Breast epithelium (tissue), 4 donors: ENCODE measurements around the gene PPP6R1. TPM values are rescaled to one million over a fixed set of nuclear protein-coding genes. Genes with fewer than 3 reads are reported as not detected.
"Not testable (repeated sequence)": the region's sequence is repeated elsewhere in the genome, so short reads cannot be mapped to it uniquely, and the experiment has no call there.

Experiments used
- DNase-seq, 2 donors: peaks; one replicate each; pipeline ENCODE4 v3.0.0-alpha.2; 2019; ENCODE audit warnings: low spot score in 2 of 2
- H3K27ac ChIP-seq, 2 donors: fragments of 200-600 bp; sonication (generic) in 1 of 2; one replicate each; pipeline ENCODE4 v1.5.1; 2016 to 2019; ENCODE audit warnings: mild to moderate bottlenecking in 1 of 2
- H3K27me3 ChIP-seq, 2 donors: fragments of 200-600 bp; sonication (generic) in 1 of 2; one replicate each; pipeline versions ENCODE4 v1.5.1 to v1.6.0; 2017 to 2019; ENCODE audit warnings: control low read depth in 1 of 2, mild to moderate bottlenecking in 1 of 2
- H3K36me3 ChIP-seq: fragments of 200-600 bp; one replicate; pipeline ENCODE4 v1.5.1; 2019
- H3K4me1 ChIP-seq, 2 donors: fragments of 200-600 bp; sonication (generic); one replicate each; pipeline ENCODE4 v1.5.1; 2016 to 2019; ENCODE audit warnings: control low read depth in 1 of 2
- H3K4me3 ChIP-seq, 3 donors: fragments of 200-600 bp; sonication (generic); 1 replicate in 2 of 3; 2 replicates in 1 of 3; pipeline ENCODE4 v1.5.1; 2016 to 2019; ENCODE audit warnings: mild to moderate bottlenecking in 3 of 3, moderate library complexity in 2 of 3
- H3K9me3 ChIP-seq, 2 donors: fragments of 200-600 bp; sonication (generic) in 1 of 2; one replicate each; pipeline ENCODE4 v1.5.1; 2016 to 2019; ENCODE audit warnings: control low read depth in 1 of 2
- CTCF ChIP-seq, 3 donors: fragments of 450-650 bp; IDR thresholded peaks; one replicate each; pipeline ENCODE4 v1.5.1; 2016 to 2017; ENCODE audit warnings: antibody characterized with exemption in 3 of 3, mild to moderate bottlenecking in 3 of 3, moderate library complexity in 3 of 3
- POLR2A ChIP-seq: fragments of 450-650 bp; IDR thresholded peaks from one replicate; pipeline ENCODE4 v1.6.1; 2016; ENCODE audit warnings: antibody characterized with exemption, mild to moderate bottlenecking, moderate library complexity
- POLR2AphosphoS5 ChIP-seq, 3 donors: sonication (generic); formaldehyde crosslinking; IDR thresholded peaks; one replicate each; pipeline ENCODE4 v1.6.1; 2017; ENCODE audit warnings: antibody characterized with exemption in 3 of 3
- intact Hi-C: fragments of 100-400 bp; cut with DNase I; formaldehyde crosslinking; loops from one replicate; pipeline ENCODE4 v1.15.1; 2023; ENCODE audit warnings: low total_unique reads
- total RNA-seq, 3 donors: library from RNA; depleted of rRNA; stranded (reverse); fragments of >200 nt; gene quantifications; one replicate each; pipeline ENCODE4 v1.1.0, GENCODE V29; 2016

Gene PPP6R1
- total RNA-seq, 3 donors from 2014 or later, result 23.8 to 31.5 (median 28.2) TPM

GRCh38 chr19:55225415-55225958 is 33.3 kb downstream of the PPP6R1 start:
- H3K9me3 ChIP-seq, result peaks cover 0 to 2% of the 10 kb centered on the region in 2 donors
- no peak overlapping the region for H3K4me3 ChIP-seq
- no peaks in the 10 kb centered on the region for H3K4me1 ChIP-seq
- TF ChIP-seq POLR2AphosphoS5 (IDR thresholded peaks at IDR 0.05), result no peak
- no peak overlapping the region for H3K27ac ChIP-seq
- no peak for DNase-seq
- no peaks in the 10 kb centered on the region for H3K36me3 ChIP-seq
- H3K27me3 ChIP-seq, result no peaks in the 10 kb centered on the region
- intact Hi-C loops, result no loop called here

- H3K4me3 ChIP-seq, intact Hi-C loops, H3K27me3 ChIP-seq, H3K36me3 ChIP-seq, DNase-seq, H3K9me3 ChIP-seq, H3K27ac ChIP-seq, H3K4me1 ChIP-seq: not testable (repeated sequence)
These were observed 34.0 kb downstream of the PPP6R1 start for GRCh38 chr19:55224679-55225414.

DNA sequence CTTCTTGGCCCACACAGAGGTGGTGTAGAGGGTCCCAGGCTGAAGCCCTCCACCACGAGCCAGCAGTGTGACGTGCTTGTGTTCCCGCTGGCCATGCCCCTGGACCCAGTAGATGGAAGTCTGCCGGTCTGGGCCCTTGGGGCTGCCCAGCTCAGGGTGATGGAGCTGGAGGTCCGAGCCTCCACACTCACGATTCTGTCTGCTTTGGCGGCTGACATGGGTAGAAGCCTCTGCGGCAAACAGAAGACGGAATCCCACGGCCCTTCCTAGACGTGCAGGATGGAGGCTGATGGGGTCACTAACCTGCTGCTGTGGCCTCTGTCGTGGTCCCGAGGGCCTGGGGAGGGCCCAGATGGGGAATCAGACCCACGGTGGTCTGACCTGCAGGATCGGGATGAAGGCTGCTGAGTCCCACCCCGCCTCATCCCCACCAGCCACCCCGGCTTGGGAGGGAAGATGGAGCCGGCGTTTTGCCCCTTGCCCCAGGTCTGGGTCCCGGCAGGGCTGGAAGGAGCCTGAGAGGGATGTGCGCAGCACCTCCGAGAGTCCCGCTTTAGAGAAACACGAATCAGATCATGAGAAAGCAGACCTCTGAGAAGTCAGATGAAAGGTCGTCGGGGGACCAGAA is 34.7 kb downstream of the PPP6R1 start:
- Histone ChIP-seq H3K36me3 (no peaks in the 10 kb centered on the region), H3K4me1 (no peaks in the 10 kb centered on the region), H3K27me3 (no peaks in the 10 kb centered on the region), H3K27ac (no peak overlapping the region), H3K9me3 (peaks cover 0 to 4% of the 10 kb centered on the region in 2 donors), H3K4me3 (no peak overlapping the region)
- intact Hi-C loops, result no loop called here
- TF ChIP-seq CTCF (IDR thresholded peaks at IDR 0.05) (no peak), POLR2A (no peak), POLR2AphosphoS5 (IDR thresholded peaks at IDR 0.05) (no peak)
- no peak for DNase-seq

DNA sequence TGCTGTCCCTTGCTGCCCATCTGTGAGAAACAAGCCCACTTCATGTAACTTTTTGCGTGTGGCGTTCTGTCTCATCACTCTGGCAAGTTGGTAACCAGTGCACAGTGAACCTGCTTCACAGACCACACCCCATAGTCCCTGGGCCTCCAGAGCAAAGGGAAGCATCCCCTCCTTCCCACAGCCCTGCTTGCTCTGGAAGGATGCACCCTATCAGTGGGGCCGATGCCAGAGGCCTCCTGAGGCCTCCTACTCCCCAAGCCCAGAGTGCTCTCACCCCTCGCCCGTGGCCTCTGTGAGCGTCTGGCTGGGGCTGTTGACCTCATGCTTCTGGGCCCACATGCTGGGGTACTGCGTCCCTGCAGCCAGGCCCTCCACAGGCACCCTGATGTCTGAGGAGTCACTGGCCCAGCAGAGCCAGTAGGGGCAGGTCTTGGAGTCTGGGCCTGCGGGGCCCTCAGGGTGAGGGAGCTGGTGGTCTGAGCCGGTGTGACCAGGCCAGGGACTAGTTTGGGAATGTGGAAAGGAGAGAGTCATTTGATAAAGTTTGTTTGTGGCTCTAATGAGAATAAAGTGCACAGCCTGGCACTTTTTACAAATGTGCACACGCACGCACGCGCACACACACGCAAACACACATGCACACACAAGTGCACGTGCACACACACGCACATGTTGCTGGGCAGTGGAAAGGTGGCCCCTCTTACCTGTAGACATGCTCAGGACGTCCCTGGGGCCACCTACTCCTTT is 35.4 kb downstream of the PPP6R1 start:
- H3K4me1 ChIP-seq, result no peaks in the 10 kb centered on the region
- no peak for TF ChIP-seq POLR2A
- no peak for TF ChIP-seq CTCF (IDR thresholded peaks at IDR 0.05)
- no peak for TF ChIP-seq POLR2AphosphoS5 (IDR thresholded peaks at IDR 0.05)
- no peak overlapping the region for H3K4me3 ChIP-seq
- no peak overlapping the region for H3K27ac ChIP-seq
- no peak for DNase-seq
- no peaks in the 10 kb centered on the region for H3K36me3 ChIP-seq
- H3K9me3 ChIP-seq, result peaks cover 0 to 4% of the 10 kb centered on the region in 2 donors
- no peaks in the 10 kb centered on the region for H3K27me3 ChIP-seq
- intact Hi-C loops, result no loop called here

GRCh38 chr19:55220525-55220924 is 38.3 kb downstream of the PPP6R1 start:
- Histone ChIP-seq H3K4me3 (no peak overlapping the region), H3K27ac (no peak overlapping the region)
- intact Hi-C loops, result no loop called here

More at GRCh38 chr19:55220525-55220924, 38.3 kb downstream of the PPP6R1 start:
- TF ChIP-seq POLR2A, result no peak
- TF ChIP-seq POLR2AphosphoS5 (IDR thresholded peaks at IDR 0.05), result no peak
- TF ChIP-seq CTCF (IDR thresholded peaks at IDR 0.05), result no peak
- H3K36me3 ChIP-seq, result no peaks in the 10 kb centered on the region
- H3K27me3 ChIP-seq, result no peaks in the 10 kb centered on the region
- DNase-seq, result no peak
- no peaks in the 10 kb centered on the region for H3K4me1 ChIP-seq
- H3K9me3 ChIP-seq, result peaks cover 0 to 4% of the 10 kb centered on the region in 2 donors
